Upper lobe of left lung (tissue), 4 donors: ENCODE measurements around the gene AKIP1.

Source experiments
- CTCF ChIP-seq, 6 experiments: fragments of 450-650 bp in 4 of 6; fragments of 200-600 bp in 2 of 6; sonication (generic) in 2 of 6; IDR thresholded peaks; one replicate each; pipeline ENCODE4 v1.5.1; 2016 to 2019; ENCODE audit warnings: antibody characterized with exemption in 6 of 6
- EP300 ChIP-seq, 4 donors: sonication (generic); formaldehyde crosslinking; IDR thresholded peaks; one replicate each; pipeline ENCODE4 v1.5.1; 2017; ENCODE audit warnings: antibody characterized with exemption in 4 of 4, control low read depth in 2 of 4

GRCh38 chr11:8917157-8917825 is 6.3 kb downstream of the AKIP1 start:
- TF ChIP-seq CTCF (IDR thresholded peaks at IDR 0.05) = no peak
- TF ChIP-seq EP300 (IDR thresholded peaks at IDR 0.05) = no peak
